Duodenal mucosa (tissue), 2 donors: ENCODE data around the gene SORCS2.

Experiments
- H3K27ac ChIP-seq: one replicate; pipeline ENCODE4 v1.7.0; 2013; ENCODE audit warnings: low read depth, low read length
- H3K27me3 ChIP-seq, 2 donors: one replicate each; pipeline ENCODE4 v1.7.0; 2013; ENCODE audit warnings: low read length in 2 of 2, control low read depth in 1 of 2; ENCODE audit not compliant: insufficient read depth in 2 of 2, control insufficient read depth in 1 of 2
- H3K36me3 ChIP-seq, 2 donors: one replicate each; pipeline ENCODE4 v1.7.0; 2013; ENCODE audit warnings: low read length in 2 of 2, control low read depth in 1 of 2; ENCODE audit not compliant: insufficient read depth in 2 of 2, control insufficient read depth in 1 of 2
- H3K4me1 ChIP-seq, 2 donors: one replicate each; pipeline ENCODE4 v1.7.0; 2013; ENCODE audit warnings: low read length in 2 of 2, control low read depth in 1 of 2; ENCODE audit not compliant: insufficient read depth in 2 of 2, control insufficient read depth in 1 of 2
- H3K4me3 ChIP-seq, 2 donors: one replicate each; pipeline ENCODE4 v1.7.0; 2013; ENCODE audit warnings: low read length in 2 of 2, low read depth in 1 of 2
- H3K9ac ChIP-seq, 2 donors: one replicate each; pipeline ENCODE4 v1.7.0; 2013; ENCODE audit warnings: low read length in 2 of 2, low read depth in 1 of 2
- H3K9me3 ChIP-seq, 2 donors: one replicate each; pipeline ENCODE4 v1.7.0; 2013; ENCODE audit warnings: low read length in 2 of 2, control low read depth in 1 of 2; ENCODE audit not compliant: control insufficient read depth in 1 of 2

Gene SORCS2

GRCh38 chr4:7609316-7609715, 417.0 kb downstream of the SORCS2 start:
- no peaks in the 10 kb centered on the region for H3K36me3 ChIP-seq
- peaks cover 0 to 3% of the 10 kb centered on the region in 2 donors for H3K9me3 ChIP-seq
- no peak overlapping the region for H3K9ac ChIP-seq
- H3K4me1 ChIP-seq = no peaks in the 10 kb centered on the region
- no peak overlapping the region for H3K4me3 ChIP-seq
- H3K27me3 ChIP-seq = peaks cover 0 to 6% of the 10 kb centered on the region in 2 donors
- no peak overlapping the region for H3K27ac ChIP-seq

GRCh38 chr4:7610022-7610670, 417.8 kb downstream of the SORCS2 start:
- no peak overlapping the region for H3K9ac ChIP-seq
- H3K36me3 ChIP-seq = no peaks in the 10 kb centered on the region
- H3K27ac ChIP-seq = no peak overlapping the region
- peaks cover 0 to under 1% of the 10 kb centered on the region in 2 donors for H3K9me3 ChIP-seq
- H3K27me3 ChIP-seq = peaks cover 0 to 6% of the 10 kb centered on the region in 2 donors
- no peak overlapping the region for H3K4me3 ChIP-seq
- no peaks in the 10 kb centered on the region for H3K4me1 ChIP-seq

- Histone ChIP-seq H3K27me3 (peaks cover 0 to 6% of the 10 kb centered on the region in 2 donors), H3K9ac (no peak overlapping the region), H3K4me3 (no peak overlapping the region), H3K9me3 (no peaks in the 10 kb centered on the region), H3K4me1 (no peaks in the 10 kb centered on the region), H3K36me3 (no peaks in the 10 kb centered on the region), H3K27ac (no peak overlapping the region)
These were observed 418.5 kb downstream of the SORCS2 start for GRCh38 chr4:7610841-7611240.

GRCh38 chr4:7612311-7612897, 420.1 kb downstream of the SORCS2 start:
- Histone ChIP-seq H3K4me1 (no peaks in the 10 kb centered on the region), H3K4me3 (no peak overlapping the region), H3K36me3 (no peaks in the 10 kb centered on the region), H3K9me3 (no peaks in the 10 kb centered on the region), H3K27me3 (peaks cover 0 to 6% of the 10 kb centered on the region in 2 donors), H3K9ac (no peak overlapping the region), H3K27ac (no peak overlapping the region)

GRCh38 chr4:7614350-7614949, 422.1 kb downstream of the SORCS2 start:
- Histone ChIP-seq H3K4me3 (no peak overlapping the region), H3K27ac (no peak overlapping the region), H3K4me1 (no peaks in the 10 kb centered on the region), H3K9ac (no peak overlapping the region), H3K9me3 (no peaks in the 10 kb centered on the region), H3K27me3 (no peaks in the 10 kb centered on the region), H3K36me3 (no peaks in the 10 kb centered on the region)

- no peaks in the 10 kb centered on the region for H3K9me3 ChIP-seq
- no peaks in the 10 kb centered on the region for H3K36me3 ChIP-seq
- H3K27ac ChIP-seq = no peak overlapping the region
- H3K4me3 ChIP-seq = no peak overlapping the region
- H3K4me1 ChIP-seq = no peaks in the 10 kb centered on the region
- no peak overlapping the region for H3K9ac ChIP-seq
- no peaks in the 10 kb centered on the region for H3K27me3 ChIP-seq
These were observed 423.9 kb downstream of the SORCS2 start for GRCh38 chr4:7616193-7616592.

GRCh38 chr4:7618361-7618760, 426.0 kb downstream of the SORCS2 start:
- Histone ChIP-seq H3K9ac (no peak overlapping the region), H3K27ac (no peak overlapping the region), H3K36me3 (no peaks in the 10 kb centered on the region), H3K9me3 (no peaks in the 10 kb centered on the region), H3K4me3 (no peak overlapping the region), H3K4me1 (no peaks in the 10 kb centered on the region), H3K27me3 (no peaks in the 10 kb centered on the region)

GRCh38 chr4:7620086-7620813, 427.9 kb downstream of the SORCS2 start:
- Histone ChIP-seq H3K27me3 (no peaks in the 10 kb centered on the region), H3K9ac (no peak overlapping the region), H3K4me3 (no peak overlapping the region), H3K9me3 (no peaks in the 10 kb centered on the region), H3K27ac (no peak overlapping the region), H3K36me3 (no peaks in the 10 kb centered on the region), H3K4me1 (no peaks in the 10 kb centered on the region)

GRCh38 chr4:7620814-7621176, 428.5 kb downstream of the SORCS2 start:
- H3K27ac ChIP-seq = no peak overlapping the region
- H3K4me1 ChIP-seq = no peaks in the 10 kb centered on the region
- no peak overlapping the region for H3K9ac ChIP-seq
- H3K36me3 ChIP-seq = no peaks in the 10 kb centered on the region
- H3K4me3 ChIP-seq = no peak overlapping the region
- H3K27me3 ChIP-seq = no peaks in the 10 kb centered on the region
- H3K9me3 ChIP-seq = no peaks in the 10 kb centered on the region
